ENCODE data around the gene RERG.

Gene RERG

GRCh38 chr12:15059123-15059522 is 162.1 kb downstream of the RERG start:
- Mint-ChIP-seq H3K36me3 (ENCODE audit: low read depth) (no peaks in the 10 kb centered on the region), H3K9me3 (no peaks in the 10 kb centered on the region), H3K4me3 (no peak overlapping the region), H3K27me3 (ENCODE audit: low read depth, poor library complexity) (peaks cover 6% of the 10 kb centered on the region), H3K4me1 (no peaks in the 10 kb centered on the region), H3K27ac (no peak overlapping the region)
- no peak for DNase-seq
- TF ChIP-seq, protein P1, sequence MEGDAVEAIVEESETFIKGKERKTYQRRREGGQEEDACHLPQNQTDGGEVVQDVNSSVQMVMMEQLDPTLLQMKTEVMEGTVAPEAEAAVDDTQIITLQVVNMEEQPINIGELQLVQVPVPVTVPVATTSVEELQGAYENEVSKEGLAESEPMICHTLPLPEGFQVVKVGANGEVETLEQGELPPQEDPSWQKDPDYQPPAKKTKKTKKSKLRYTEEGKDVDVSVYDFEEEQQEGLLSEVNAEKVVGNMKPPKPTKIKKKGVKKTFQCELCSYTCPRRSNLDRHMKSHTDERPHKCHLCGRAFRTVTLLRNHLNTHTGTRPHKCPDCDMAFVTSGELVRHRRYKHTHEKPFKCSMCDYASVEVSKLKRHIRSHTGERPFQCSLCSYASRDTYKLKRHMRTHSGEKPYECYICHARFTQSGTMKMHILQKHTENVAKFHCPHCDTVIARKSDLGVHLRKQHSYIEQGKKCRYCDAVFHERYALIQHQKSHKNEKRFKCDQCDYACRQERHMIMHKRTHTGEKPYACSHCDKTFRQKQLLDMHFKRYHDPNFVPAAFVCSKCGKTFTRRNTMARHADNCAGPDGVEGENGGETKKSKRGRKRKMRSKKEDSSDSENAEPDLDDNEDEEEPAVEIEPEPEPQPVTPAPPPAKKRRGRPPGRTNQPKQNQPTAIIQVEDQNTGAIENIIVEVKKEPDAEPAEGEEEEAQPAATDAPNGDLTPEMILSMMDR (IDR thresholded peaks at IDR 0.05) = no peak

Data from nephron progenitor cell (in vitro differentiated cells).